GM12801 (cell line): ENCODE data around the gene ZBTB48.

Experiments
- TF ChIP-seq, protein P1 (sequence below): IDR thresholded peaks from one replicate; pipeline ENCODE4 v1.5.1; 2011; ENCODE audit warnings: control low read depth; ENCODE audit not compliant: insufficient read length; ENCODE audit errors: extremely low read depth

Gene ZBTB48

GRCh38 chr1:6635910-6636760 is 56.3 kb downstream of the ZBTB48 start:
- TF ChIP-seq, protein P1, sequence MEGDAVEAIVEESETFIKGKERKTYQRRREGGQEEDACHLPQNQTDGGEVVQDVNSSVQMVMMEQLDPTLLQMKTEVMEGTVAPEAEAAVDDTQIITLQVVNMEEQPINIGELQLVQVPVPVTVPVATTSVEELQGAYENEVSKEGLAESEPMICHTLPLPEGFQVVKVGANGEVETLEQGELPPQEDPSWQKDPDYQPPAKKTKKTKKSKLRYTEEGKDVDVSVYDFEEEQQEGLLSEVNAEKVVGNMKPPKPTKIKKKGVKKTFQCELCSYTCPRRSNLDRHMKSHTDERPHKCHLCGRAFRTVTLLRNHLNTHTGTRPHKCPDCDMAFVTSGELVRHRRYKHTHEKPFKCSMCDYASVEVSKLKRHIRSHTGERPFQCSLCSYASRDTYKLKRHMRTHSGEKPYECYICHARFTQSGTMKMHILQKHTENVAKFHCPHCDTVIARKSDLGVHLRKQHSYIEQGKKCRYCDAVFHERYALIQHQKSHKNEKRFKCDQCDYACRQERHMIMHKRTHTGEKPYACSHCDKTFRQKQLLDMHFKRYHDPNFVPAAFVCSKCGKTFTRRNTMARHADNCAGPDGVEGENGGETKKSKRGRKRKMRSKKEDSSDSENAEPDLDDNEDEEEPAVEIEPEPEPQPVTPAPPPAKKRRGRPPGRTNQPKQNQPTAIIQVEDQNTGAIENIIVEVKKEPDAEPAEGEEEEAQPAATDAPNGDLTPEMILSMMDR, result no peak

GRCh38 chr1:6637770-6638169 is 58.0 kb downstream of the ZBTB48 start:
- TF ChIP-seq, protein P1, result no peak

- TF ChIP-seq, protein P1, result no peak
Measured at GRCh38 chr1:6638226-6638625, 58.4 kb downstream of the ZBTB48 start.
